Measurements from ENCODE around the gene GPR62. TPM values are rescaled to one million over a fixed set of nuclear protein-coding genes. Genes with fewer than 3 reads are reported as not detected.

The GPR62 gene
- total and polyA plus RNA-seq, 9 of the 15 experiments (the other 6 are each of a cell fraction or from before 2014, with no cell fraction given): not detected

- Histone ChIP-seq H3K4me2 (ENCODE audit: insufficient read depth, low read length) (no peak overlapping the region), H3K4me1 (replicated peaks in 1 of 2; ENCODE audit: control insufficient read depth in 2 of 2, insufficient read depth in 2 of 2, low read length in 2 of 2) (peaks cover 0 to under 1% of the 10 kb centered on the region in 2 experiments; a peak in 2 of 5 replicates), H4K20me1 (replicated peaks; ENCODE audit: control insufficient read depth, insufficient read depth, low read length) (no peaks in the 10 kb centered on the region), H3K9ac (ENCODE audit: insufficient read depth in 1 of 2, low read depth in 2 of 2, low read length in 2 of 2) (no peak overlapping the region), H3K9me3 (replicated peaks; ENCODE audit: control insufficient read depth, insufficient read depth, low read depth, low read length) (no peaks in the 10 kb centered on the region), H3K79me2 (ENCODE audit: control insufficient read depth, insufficient read depth, low read length) (no peaks in the 10 kb centered on the region), H2AFZ (ENCODE audit: low read depth, low read length) (no peak overlapping the region), H3K27me3 (ENCODE audit: control insufficient read depth in 2 of 2, insufficient read depth in 2 of 2, low read length in 2 of 2) (peaks cover 0 to 4% of the 10 kb centered on the region in 2 experiments; a peak in 1 of 5 replicates), H3K4me3 (no peak overlapping the region), H3K36me3 (ENCODE audit: control insufficient read depth, insufficient read depth, low read length) (no peaks in the 10 kb centered on the region), H3K9me1 (ENCODE audit: control insufficient read depth, insufficient read depth, low read length) (no peaks in the 10 kb centered on the region), H3K27ac (ENCODE audit: extremely low read depth, low read depth, low read length) (no peak overlapping the region)
- CTCF ChIA-PET (ENCODE audit: low intra/inter-chr PET ratio): no interaction called here
- POLR2A ChIA-PET: interaction anchor here (0.6 to 1.5 kb wide), 2 partner anchors 14 to 139 kb away, joined by 3 read pairs; no protein-coding TSS in a partner anchor
- intact Hi-C loops (cut with micrococcal nuclease) (no loop called here), in situ Hi-C loops (cut with MboI) (no loop called here)
- DNase-seq (ENCODE audit: extremely low read depth in 1 of 4, low spot score in 3 of 4) (no peak), ATAC-seq (no peak), FAIRE-seq (no peak)
- BruUV-seq (replicated peaks): no TSS peak
- TF ChIP-seq THAP12 (CRISPR knock-in tag; IDR thresholded peaks at IDR 0.05) (no peak), CEBPG (CRISPR knock-in tag; IDR thresholded peaks at IDR 0.05) (no peak), CEBPG (tag; conservative IDR thresholded peaks at IDR 0.05 in 1 of 2, IDR thresholded peaks at IDR 0.05 in 1 of 2) (no peak), SRSF9 (IDR thresholded peaks at IDR 0.05; ENCODE audit: borderline replicate concordance, low read depth, low read length) (no peak), CBFB (CRISPR knock-in tag; IDR thresholded peaks at IDR 0.05) (no peak)
- 51% methylated on average over 5 of the region's 5 CpGs for WGBS (ENCODE audit: insufficient coverage, low coverage, missing lambda C conversion rate)
Measured at GRCh38 chr3:51949121-51949520, 6.1 kb upstream of the GPR62 start.

Measured in K562 (cell line).